ENCODE measurements around the gene PNMA8A.
A peak's percentile ranks its signal among the peaks of the same experiment; 100 is the strongest.
"Not testable (repeated sequence)": the region's sequence is repeated elsewhere in the genome, so short reads cannot be mapped to it uniquely, and the experiment has no call there.

Gene PNMA8A

GRCh38 chr19:46503848-46504453, 32.6 kb upstream of the PNMA8A start:
- H3K9ac ChIP-seq: no peak overlapping the region
- H3K4me1 ChIP-seq: peaks cover 28% of the 10 kb centered on the region
- H3K9me3 ChIP-seq: no peaks in the 10 kb centered on the region
- H4K20me1 ChIP-seq: no peaks in the 10 kb centered on the region
- H3K27me3 ChIP-seq: no peaks in the 10 kb centered on the region
- no peak overlapping the region for H3K4me2 ChIP-seq
- no peak overlapping the region for H3K27ac ChIP-seq
- H3K36me3 ChIP-seq: no peaks in the 10 kb centered on the region
- TF ChIP-seq Cebpa-rat (IDR thresholded peaks at IDR 0.05): no peak
- no peak overlapping the region for H3K4me3 ChIP-seq

- no peak for TF ChIP-seq Cebpa-rat (IDR thresholded peaks at IDR 0.05)
- Histone ChIP-seq H3K4me3 (no peak overlapping the region), H3K9ac (no peak overlapping the region), H3K9me3 (no peaks in the 10 kb centered on the region), H3K4me2 (no peak overlapping the region), H3K36me3 (no peaks in the 10 kb centered on the region), H4K20me1 (no peaks in the 10 kb centered on the region), H3K27ac (no peak overlapping the region), H3K27me3 (no peaks in the 10 kb centered on the region), H3K4me1 (peaks cover 32% of the 10 kb centered on the region)
These were observed 31.5 kb upstream of the PNMA8A start for GRCh38 chr19:46502891-46503290.

- no peak overlapping the region for H3K27ac ChIP-seq
- peaks cover 36% of the 10 kb centered on the region for H3K4me1 ChIP-seq
- H4K20me1 ChIP-seq: no peaks in the 10 kb centered on the region
- H3K9me3 ChIP-seq: no peaks in the 10 kb centered on the region
- no peak overlapping the region for H3K4me3 ChIP-seq
- H3K9ac ChIP-seq: no peak overlapping the region
- H3K27me3 ChIP-seq: peaks cover 18% of the 10 kb centered on the region
- TF ChIP-seq Cebpa-rat (IDR thresholded peaks at IDR 0.05): no peak
- H3K36me3 ChIP-seq: no peaks in the 10 kb centered on the region
- H3K4me2 ChIP-seq: peak overlapping the region; percentile 55; the same call in 1 of the 2 replicates
These were observed 28.3 kb upstream of the PNMA8A start for GRCh38 chr19:46499692-46500091.

- Histone ChIP-seq H3K4me3 (no peak overlapping the region), H3K4me1 (peaks cover 55% of the 10 kb centered on the region), H3K9me3 (no peaks in the 10 kb centered on the region), H4K20me1 (no peaks in the 10 kb centered on the region), H3K27me3 (peaks cover 36% of the 10 kb centered on the region), H3K27ac (no peak overlapping the region), H3K36me3 (no peaks in the 10 kb centered on the region), H3K9ac (no peak overlapping the region), H3K4me2 (peak overlapping the region; percentile 55)
- TF ChIP-seq Cebpa-rat (IDR thresholded peaks at IDR 0.05): no peak
These were observed 26.4 kb upstream of the PNMA8A start for GRCh38 chr19:46497773-46498172.

- H3K9ac ChIP-seq, H3K4me2 ChIP-seq, H3K9me3 ChIP-seq, H4K20me1 ChIP-seq, H3K27ac ChIP-seq, H3K36me3 ChIP-seq, H3K4me3 ChIP-seq: not testable (repeated sequence)
- Histone ChIP-seq H3K4me1 (peaks cover 64% of the 10 kb centered on the region), H3K27me3 (peaks cover 45% of the 10 kb centered on the region)
These were observed 25.5 kb upstream of the PNMA8A start for GRCh38 chr19:46496886-46497285.

- TF ChIP-seq Cebpa-rat (IDR thresholded peaks at IDR 0.05): no peak
- no peak overlapping the region for H3K27ac ChIP-seq
- no peaks in the 10 kb centered on the region for H3K36me3 ChIP-seq
- H3K4me1 ChIP-seq: peaks cover 68% of the 10 kb centered on the region
- no peaks in the 10 kb centered on the region for H3K9me3 ChIP-seq
- no peaks in the 10 kb centered on the region for H4K20me1 ChIP-seq
- H3K4me3 ChIP-seq: no peak overlapping the region
- H3K4me2 ChIP-seq: no peak overlapping the region
- peaks cover 51% of the 10 kb centered on the region for H3K27me3 ChIP-seq
- H3K9ac ChIP-seq: no peak overlapping the region
These were observed 24.9 kb upstream of the PNMA8A start for GRCh38 chr19:46496304-46496703.

GRCh38 chr19:46495786-46496099, 24.4 kb upstream of the PNMA8A start, which contains the start of gene PNMA8B:
PNMA8B (minus strand) TSS chr19:46495867; CDS start chr19:46495465, 402 bp downstream.
- Histone ChIP-seq H3K9me3 (no peaks in the 10 kb centered on the region), H3K27ac (no peak within 1 kb of the TSS), H3K4me1 (peaks cover 74% of the 10 kb centered on the region), H3K4me3 (no peak within 1 kb of the TSS; the same call in 1 of the 2 replicates), H3K4me2 (peak within 1 kb of the TSS; percentile 98), H4K20me1 (no peaks in the 10 kb centered on the region), H3K9ac (no peak within 1 kb of the TSS), H3K27me3 (peaks cover 57% of the 10 kb centered on the region), H3K36me3 (no peaks in the 10 kb centered on the region)
- no peak for TF ChIP-seq Cebpa-rat (IDR thresholded peaks at IDR 0.05)

- no peaks in the 10 kb centered on the region for H3K36me3 ChIP-seq
- TF ChIP-seq Cebpa-rat (IDR thresholded peaks at IDR 0.05): no peak
- no peaks in the 10 kb centered on the region for H4K20me1 ChIP-seq
- no peak overlapping the region for H3K27ac ChIP-seq
- H3K9me3 ChIP-seq: no peaks in the 10 kb centered on the region
- peak overlapping the region; percentile 98 for H3K4me2 ChIP-seq
- H3K9ac ChIP-seq: no peak overlapping the region
- H3K27me3 ChIP-seq: peaks cover 62% of the 10 kb centered on the region
- peaks cover 79% of the 10 kb centered on the region for H3K4me1 ChIP-seq
- no peak overlapping the region for H3K4me3 ChIP-seq
These were observed 23.8 kb upstream of the PNMA8A start for GRCh38 chr19:46494941-46495785.

- TF ChIP-seq Cebpa-rat (IDR thresholded peaks at IDR 0.05): no peak
- Histone ChIP-seq H3K36me3 (no peaks in the 10 kb centered on the region), H4K20me1 (no peaks in the 10 kb centered on the region), H3K9me3 (no peaks in the 10 kb centered on the region), H3K4me3 (peak overlapping the region; percentile 65), H3K4me2 (peak overlapping the region; percentile 98), H3K9ac (peak overlapping the region; percentile 81), H3K27me3 (peaks cover 71% of the 10 kb centered on the region), H3K27ac (peak overlapping the region; percentile 91; the same call in 1 of the 2 replicates), H3K4me1 (peaks cover 79% of the 10 kb centered on the region)
These were observed 23.0 kb upstream of the PNMA8A start for GRCh38 chr19:46494146-46494940.

All from BLaER1 (cell line).